ENCODE results near the gene SUPT20HL2.
"Not testable (repeated sequence)": the region's sequence is repeated elsewhere in the genome, so short reads cannot be mapped to it uniquely, and the experiment has no call there.

Gene SUPT20HL2

GRCh38 chrX:24314019-24314635 is at the start of gene SUPT20HL2:
SUPT20HL2 (minus strand) TSS chrX:24314069; CDS start chrX:24313315, 754 bp downstream.
- no peak for DNase-seq

- not testable (repeated sequence) for DNase-seq
Measured at GRCh38 chrX:24362089-24362745, 48.3 kb upstream of the SUPT20HL2 start.

- no peak for DNase-seq
Measured at GRCh38 chrX:24360272-24360671, 46.4 kb upstream of the SUPT20HL2 start, which contains the start of gene SUPT20HL1. SUPT20HL1 (plus strand) TSS chrX:24360639; CDS start chrX:24362761, 2,122 bp downstream.

- no peak for DNase-seq
Measured at GRCh38 chrX:24357106-24357505, 43.2 kb upstream of the SUPT20HL2 start.

GRCh38 chrX:24355095-24355494 is 41.2 kb upstream of the SUPT20HL2 start:
- DNase-seq = no peak

- DNase-seq = no peak
Measured at GRCh38 chrX:24350217-24350616, 36.3 kb upstream of the SUPT20HL2 start.

GRCh38 chrX:24347881-24348280 is 34.0 kb upstream of the SUPT20HL2 start:
- no peak for DNase-seq

GRCh38 chrX:24343719-24344118 is 29.9 kb upstream of the SUPT20HL2 start:
- no peak for DNase-seq

- no peak for DNase-seq
Measured at GRCh38 chrX:24341795-24342194, 27.9 kb upstream of the SUPT20HL2 start.

GRCh38 chrX:24340501-24340900 is 26.6 kb upstream of the SUPT20HL2 start:
- no peak for DNase-seq

GRCh38 chrX:24339911-24340310 is 26.0 kb upstream of the SUPT20HL2 start:
- DNase-seq = no peak

- DNase-seq = no peak
Measured at GRCh38 chrX:24335871-24336270, 22.0 kb upstream of the SUPT20HL2 start.

GRCh38 chrX:24334461-24334860 is 20.6 kb upstream of the SUPT20HL2 start:
- DNase-seq = no peak

GRCh38 chrX:24333371-24333770 is 19.5 kb upstream of the SUPT20HL2 start:
- no peak for DNase-seq

- no peak for DNase-seq
Measured at GRCh38 chrX:24332878-24333277, 19.0 kb upstream of the SUPT20HL2 start.

GRCh38 chrX:24325231-24325630 is 11.4 kb upstream of the SUPT20HL2 start:
- DNase-seq = no peak

GRCh38 chrX:24321741-24322395 is 8.0 kb upstream of the SUPT20HL2 start:
- DNase-seq = no peak

GRCh38 chrX:24317567-24317966 is 3.7 kb upstream of the SUPT20HL2 start:
- no peak for DNase-seq

GRCh38 chrX:24316111-24316510 is 2.2 kb upstream of the SUPT20HL2 start:
- no peak for DNase-seq

- DNase-seq = not testable (repeated sequence)
Measured at GRCh38 chrX:24312249-24312607, 1.6 kb downstream of the SUPT20HL2 start.

- not testable (repeated sequence) for DNase-seq
Measured at GRCh38 chrX:24311507-24312248, 2.2 kb downstream of the SUPT20HL2 start.

GRCh38 chrX:24310916-24311315 is 3.0 kb downstream of the SUPT20HL2 start:
- DNase-seq = not testable (repeated sequence)
